ENCODE measurements around the gene IRF3.
A peak's percentile ranks its signal among the peaks of the same experiment; 100 is the strongest.

Gene IRF3

DNA sequence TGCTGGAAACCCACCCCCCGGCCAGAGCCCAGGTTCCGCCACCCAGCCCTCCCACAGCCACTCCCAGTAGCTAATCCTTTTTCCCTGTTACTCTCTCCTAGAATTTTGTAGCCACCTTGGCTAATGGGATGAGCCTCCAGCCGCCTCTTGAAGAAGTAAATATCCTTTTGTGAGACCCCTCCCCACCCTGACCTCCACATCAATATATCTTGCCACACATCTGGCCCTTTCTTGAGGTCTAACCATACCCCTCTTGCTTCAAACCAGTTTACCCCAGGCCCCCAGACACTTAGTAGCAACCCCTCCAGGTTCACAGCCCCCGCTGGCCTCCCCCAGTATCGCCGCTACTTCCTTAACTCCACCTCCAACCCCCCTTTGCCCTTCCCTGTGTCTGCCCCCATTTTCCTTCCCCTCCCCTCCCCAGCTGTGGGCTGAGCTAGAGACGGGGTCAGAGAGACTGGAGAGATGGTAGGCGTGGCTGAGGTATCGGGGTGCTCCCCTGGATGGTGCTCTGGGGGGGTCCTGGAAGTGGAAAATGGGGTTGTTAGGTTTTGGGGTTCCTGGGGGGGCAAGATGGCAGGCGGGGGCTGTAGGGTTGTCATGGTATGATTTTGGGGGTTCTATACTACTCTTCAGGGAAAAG is 14.2 kb upstream of the IRF3 start:
- TF ChIP-seq, protein P1, sequence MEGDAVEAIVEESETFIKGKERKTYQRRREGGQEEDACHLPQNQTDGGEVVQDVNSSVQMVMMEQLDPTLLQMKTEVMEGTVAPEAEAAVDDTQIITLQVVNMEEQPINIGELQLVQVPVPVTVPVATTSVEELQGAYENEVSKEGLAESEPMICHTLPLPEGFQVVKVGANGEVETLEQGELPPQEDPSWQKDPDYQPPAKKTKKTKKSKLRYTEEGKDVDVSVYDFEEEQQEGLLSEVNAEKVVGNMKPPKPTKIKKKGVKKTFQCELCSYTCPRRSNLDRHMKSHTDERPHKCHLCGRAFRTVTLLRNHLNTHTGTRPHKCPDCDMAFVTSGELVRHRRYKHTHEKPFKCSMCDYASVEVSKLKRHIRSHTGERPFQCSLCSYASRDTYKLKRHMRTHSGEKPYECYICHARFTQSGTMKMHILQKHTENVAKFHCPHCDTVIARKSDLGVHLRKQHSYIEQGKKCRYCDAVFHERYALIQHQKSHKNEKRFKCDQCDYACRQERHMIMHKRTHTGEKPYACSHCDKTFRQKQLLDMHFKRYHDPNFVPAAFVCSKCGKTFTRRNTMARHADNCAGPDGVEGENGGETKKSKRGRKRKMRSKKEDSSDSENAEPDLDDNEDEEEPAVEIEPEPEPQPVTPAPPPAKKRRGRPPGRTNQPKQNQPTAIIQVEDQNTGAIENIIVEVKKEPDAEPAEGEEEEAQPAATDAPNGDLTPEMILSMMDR (IDR thresholded peaks at IDR 0.05; ENCODE audit: low read depth, low read length, poor library complexity, severe bottlenecking), result no peak
- no peak for TF ChIP-seq EZH2phosphoT487 (IDR thresholded peaks at IDR 0.05; ENCODE audit: borderline replicate concordance, low read length)
- Histone ChIP-seq H3K27me3 (ENCODE audit: control insufficient read depth, low read length) (no peaks in the 10 kb centered on the region), H3K4me1 (ENCODE audit: control insufficient read depth, low read length) (peaks cover 39% of the 10 kb centered on the region), H3K4me2 (ENCODE audit: low read length) (peak overlapping the region; percentile 99), H3K4me3 (ENCODE audit: low read length) (peak overlapping the region; percentile 95), H3K36me3 (ENCODE audit: control insufficient read depth, low read length) (peaks cover 71% of the 10 kb centered on the region), H3K9me3 (ENCODE audit: control insufficient read depth, insufficient read depth, low read length) (no peaks in the 10 kb centered on the region), H3K27ac (ENCODE audit: low read depth, low read length) (peak overlapping the region; percentile 20), H3K9me2 (replicated peaks; ENCODE audit: control insufficient read depth, low read length) (no peaks in the 10 kb centered on the region), H3K79me2 (ENCODE audit: control insufficient read depth, low read length) (peaks cover 64% of the 10 kb centered on the region), H3F3A (ENCODE audit: control insufficient read depth, insufficient read depth) (peaks cover 21% of the 10 kb centered on the region), H4K20me1 (ENCODE audit: control insufficient read depth, insufficient read depth, low read depth, low read length) (peaks cover 26% of the 10 kb centered on the region)

DNA sequence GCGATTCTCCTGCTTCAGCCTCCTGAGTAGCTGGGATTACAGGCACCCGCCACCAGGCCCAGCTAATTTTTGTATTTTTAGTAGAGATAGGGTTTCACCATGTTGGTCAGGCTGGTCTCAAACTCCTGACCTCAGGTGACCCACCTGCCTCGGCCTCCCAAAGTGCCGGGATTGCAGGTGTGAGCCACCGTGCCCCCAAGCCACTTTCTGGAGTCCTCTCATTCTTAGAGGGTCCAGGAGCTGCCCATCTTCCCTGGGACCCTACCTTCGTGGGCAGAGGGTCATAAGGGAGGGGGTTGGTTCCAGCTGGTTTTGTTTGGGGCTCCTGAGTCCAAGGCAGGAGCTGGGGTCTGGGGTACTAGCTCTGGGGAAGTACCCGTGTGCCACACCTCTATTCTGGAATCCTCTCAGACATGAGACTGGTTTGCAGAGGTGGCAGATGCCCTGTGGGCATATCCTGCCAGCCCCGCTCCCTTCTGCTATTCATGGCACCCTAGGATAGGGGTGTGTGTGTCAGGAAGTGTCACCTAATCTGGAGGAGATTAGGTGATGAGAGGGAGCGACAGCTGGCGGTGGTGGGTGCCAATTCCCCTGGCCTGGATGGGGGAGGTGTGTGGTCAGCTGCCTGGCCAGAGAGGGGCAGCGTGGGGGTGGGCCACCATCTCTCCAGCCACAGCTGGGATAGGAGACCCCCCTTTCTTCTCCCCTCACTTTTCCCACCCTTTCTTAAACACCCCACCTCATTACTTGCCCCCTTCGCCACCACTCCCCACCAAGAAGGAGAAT is 13.5 kb upstream of the IRF3 start:
- H3K9me2 ChIP-seq (replicated peaks; ENCODE audit: control insufficient read depth, low read length), result no peaks in the 10 kb centered on the region
- H3F3A ChIP-seq (ENCODE audit: control insufficient read depth, insufficient read depth), result peaks cover 27% of the 10 kb centered on the region
- no peak for TF ChIP-seq EZH2phosphoT487 (IDR thresholded peaks at IDR 0.05; ENCODE audit: borderline replicate concordance, low read length)
- TF ChIP-seq, protein P1 (IDR thresholded peaks at IDR 0.05; ENCODE audit: low read depth, low read length, poor library complexity, severe bottlenecking), result no peak
- H3K9me3 ChIP-seq (ENCODE audit: control insufficient read depth, insufficient read depth, low read length), result no peaks in the 10 kb centered on the region
- peak overlapping the region; percentile 84; the same call in 1 of the 2 replicates for H3K27ac ChIP-seq (ENCODE audit: low read depth, low read length)
- peaks cover 23% of the 10 kb centered on the region for H4K20me1 ChIP-seq (ENCODE audit: control insufficient read depth, insufficient read depth, low read depth, low read length)
- peak overlapping the region; percentile 95 for H3K4me3 ChIP-seq (ENCODE audit: low read length)
- H3K4me1 ChIP-seq (ENCODE audit: control insufficient read depth, low read length), result peaks cover 46% of the 10 kb centered on the region
- H3K36me3 ChIP-seq (ENCODE audit: control insufficient read depth, low read length), result peaks cover 65% of the 10 kb centered on the region
- peaks cover 58% of the 10 kb centered on the region for H3K79me2 ChIP-seq (ENCODE audit: control insufficient read depth, low read length)
- peak overlapping the region; percentile 99 for H3K4me2 ChIP-seq (ENCODE audit: low read length)
- H3K27me3 ChIP-seq (ENCODE audit: control insufficient read depth, low read length), result no peaks in the 10 kb centered on the region

DNA sequence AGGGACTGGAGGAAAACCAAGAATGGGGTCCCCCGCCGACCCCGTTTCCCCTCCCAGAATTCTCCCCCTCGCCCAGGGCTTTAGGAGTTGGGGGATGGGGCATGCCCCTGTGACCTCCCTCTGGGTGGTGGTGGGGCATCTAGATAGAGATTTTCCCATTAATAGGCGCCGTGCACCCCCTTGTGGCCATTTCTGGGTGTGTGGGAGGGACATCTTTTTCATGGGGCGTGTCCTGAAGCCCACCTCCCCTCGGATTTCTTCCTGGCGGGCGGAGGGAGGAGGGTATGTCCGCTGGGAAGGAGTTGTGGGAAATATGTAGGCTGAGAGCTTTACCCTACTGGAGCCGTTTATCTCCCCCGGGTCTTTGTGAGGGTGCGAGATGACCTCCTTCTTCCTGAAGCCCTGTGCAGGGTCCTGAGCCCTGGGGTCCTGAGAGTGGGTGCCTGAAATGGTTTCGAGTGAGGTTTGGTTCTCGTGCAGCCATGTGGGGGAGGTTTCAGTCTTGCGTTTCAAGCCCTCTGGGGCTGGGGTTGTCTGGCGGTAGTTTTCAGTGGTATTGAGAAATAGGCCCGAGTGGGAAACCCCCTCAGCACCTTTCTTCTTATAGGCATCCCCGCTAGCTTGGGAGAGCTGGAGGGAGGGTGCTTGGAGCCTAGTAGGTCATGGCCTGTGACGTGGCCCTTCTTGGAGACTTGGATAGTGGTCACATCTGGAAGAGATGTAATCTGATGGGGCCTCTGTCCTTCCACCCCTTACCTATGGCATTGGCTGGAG is 12.4 kb upstream of the IRF3 start:
- H3K27ac ChIP-seq (ENCODE audit: low read depth, low read length), result peak overlapping the region; percentile 84
- peaks cover 36% of the 10 kb centered on the region for H3F3A ChIP-seq (ENCODE audit: control insufficient read depth, insufficient read depth)
- peak overlapping the region; percentile 95 for H3K4me3 ChIP-seq (ENCODE audit: low read length)
- no peaks in the 10 kb centered on the region for H3K9me3 ChIP-seq (ENCODE audit: control insufficient read depth, insufficient read depth, low read length)
- H3K4me1 ChIP-seq (ENCODE audit: control insufficient read depth, low read length), result peaks cover 57% of the 10 kb centered on the region
- H4K20me1 ChIP-seq (ENCODE audit: control insufficient read depth, insufficient read depth, low read depth, low read length), result peaks cover 23% of the 10 kb centered on the region
- peaks cover 61% of the 10 kb centered on the region for H3K36me3 ChIP-seq (ENCODE audit: control insufficient read depth, low read length)
- TF ChIP-seq EZH2phosphoT487 (IDR thresholded peaks at IDR 0.05; ENCODE audit: borderline replicate concordance, low read length), result no peak
- TF ChIP-seq, protein P1 (IDR thresholded peaks at IDR 0.05; ENCODE audit: low read depth, low read length, poor library complexity, severe bottlenecking), result peak; percentile 86
- H3K4me2 ChIP-seq (ENCODE audit: low read length), result peak overlapping the region; percentile 99
- no peaks in the 10 kb centered on the region for H3K9me2 ChIP-seq (replicated peaks; ENCODE audit: control insufficient read depth, low read length)
- peaks cover 55% of the 10 kb centered on the region for H3K79me2 ChIP-seq (ENCODE audit: control insufficient read depth, low read length)
- no peaks in the 10 kb centered on the region for H3K27me3 ChIP-seq (ENCODE audit: control insufficient read depth, low read length)

All from DOHH2 (cell line).